Brain microvascular endothelial cell (primary cell): ENCODE results near the gene ZBTB21.

ENCODE experiments used
- DNase-seq: peaks from one replicate; pipeline ENCODE4 v3.0.0-alpha.2; 2020
- H3K27ac ChIP-seq: fragments of 250-450 bp; sonication (Bioruptor Pico); 2 replicates; pipeline ENCODE4 v1.5.1; 2020; ENCODE audit warnings: mild to moderate bottlenecking, moderate library complexity
- H3K27me3 ChIP-seq: fragments of 250-450 bp; sonication (Bioruptor Pico); replicated peaks from 2 replicates; pipeline ENCODE4 v1.5.1; 2020; ENCODE audit warnings: mild to moderate bottlenecking
- H3K36me3 ChIP-seq: fragments of 250-450 bp; sonication (Bioruptor Pico); replicated peaks from 2 replicates; pipeline ENCODE4 v1.5.1; 2020; ENCODE audit warnings: mild to moderate bottlenecking
- H3K4me3 ChIP-seq: 2 replicates; pipeline ENCODE4 v1.5.1; 2011; ENCODE audit warnings: low read depth, mild to moderate bottlenecking, control low read depth, low read length, moderate library complexity
- in situ Hi-C: cut with HindIII; loops from 2 replicates; pipeline ENCODE4 v1.10.0; 2017; ENCODE audit warnings: low sequenced_read_pairs, low pct_ligation_motif_present
- TF ChIP-seq, protein P1 (sequence below): IDR thresholded peaks from 2 replicates; pipeline ENCODE4 v1.5.1; 2011; ENCODE audit warnings: low read depth, mild to moderate bottlenecking, moderate library complexity, low read length, control low read depth, inconsistent platforms; ENCODE audit errors: missing control alignments

ZBTB21 gene

DNA sequence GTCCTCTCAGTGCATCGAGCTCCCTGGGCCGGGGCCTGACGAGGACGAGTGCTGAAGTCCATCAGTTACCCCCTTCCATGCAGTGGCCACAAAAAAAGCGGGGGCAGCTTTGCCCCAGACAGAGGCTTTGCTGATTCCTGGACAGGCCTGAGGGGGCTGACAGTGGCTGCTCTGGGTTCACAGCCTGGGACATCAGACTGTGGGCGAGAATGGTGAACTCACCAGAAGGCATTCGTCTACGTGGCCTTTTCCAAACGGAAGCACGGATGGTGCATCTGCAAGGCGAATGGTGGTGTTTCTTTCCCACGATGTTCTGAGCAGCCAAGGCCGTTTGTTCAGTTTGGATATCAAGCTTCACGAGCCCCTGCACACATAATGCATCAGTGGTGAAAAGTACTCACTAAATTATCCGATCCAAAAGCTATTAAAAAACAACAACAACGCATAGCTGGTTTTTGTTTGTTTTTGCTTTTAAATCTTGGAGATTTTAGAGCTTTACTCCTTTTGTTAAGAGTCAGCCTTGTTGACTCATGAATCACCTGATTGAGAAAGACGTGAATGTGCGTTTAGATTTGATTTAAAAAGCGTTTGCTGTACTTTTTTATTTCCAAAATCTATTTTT is 6.3 kb upstream of the ZBTB21 start:
- Histone ChIP-seq H3K36me3 (no peaks in the 10 kb centered on the region), H3K4me3 (no peak overlapping the region), H3K27me3 (no peaks in the 10 kb centered on the region), H3K27ac (no peak overlapping the region)
- TF ChIP-seq, protein P1, sequence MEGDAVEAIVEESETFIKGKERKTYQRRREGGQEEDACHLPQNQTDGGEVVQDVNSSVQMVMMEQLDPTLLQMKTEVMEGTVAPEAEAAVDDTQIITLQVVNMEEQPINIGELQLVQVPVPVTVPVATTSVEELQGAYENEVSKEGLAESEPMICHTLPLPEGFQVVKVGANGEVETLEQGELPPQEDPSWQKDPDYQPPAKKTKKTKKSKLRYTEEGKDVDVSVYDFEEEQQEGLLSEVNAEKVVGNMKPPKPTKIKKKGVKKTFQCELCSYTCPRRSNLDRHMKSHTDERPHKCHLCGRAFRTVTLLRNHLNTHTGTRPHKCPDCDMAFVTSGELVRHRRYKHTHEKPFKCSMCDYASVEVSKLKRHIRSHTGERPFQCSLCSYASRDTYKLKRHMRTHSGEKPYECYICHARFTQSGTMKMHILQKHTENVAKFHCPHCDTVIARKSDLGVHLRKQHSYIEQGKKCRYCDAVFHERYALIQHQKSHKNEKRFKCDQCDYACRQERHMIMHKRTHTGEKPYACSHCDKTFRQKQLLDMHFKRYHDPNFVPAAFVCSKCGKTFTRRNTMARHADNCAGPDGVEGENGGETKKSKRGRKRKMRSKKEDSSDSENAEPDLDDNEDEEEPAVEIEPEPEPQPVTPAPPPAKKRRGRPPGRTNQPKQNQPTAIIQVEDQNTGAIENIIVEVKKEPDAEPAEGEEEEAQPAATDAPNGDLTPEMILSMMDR: no peak
- in situ Hi-C loops: no loop called here
- no peak for DNase-seq

DNA sequence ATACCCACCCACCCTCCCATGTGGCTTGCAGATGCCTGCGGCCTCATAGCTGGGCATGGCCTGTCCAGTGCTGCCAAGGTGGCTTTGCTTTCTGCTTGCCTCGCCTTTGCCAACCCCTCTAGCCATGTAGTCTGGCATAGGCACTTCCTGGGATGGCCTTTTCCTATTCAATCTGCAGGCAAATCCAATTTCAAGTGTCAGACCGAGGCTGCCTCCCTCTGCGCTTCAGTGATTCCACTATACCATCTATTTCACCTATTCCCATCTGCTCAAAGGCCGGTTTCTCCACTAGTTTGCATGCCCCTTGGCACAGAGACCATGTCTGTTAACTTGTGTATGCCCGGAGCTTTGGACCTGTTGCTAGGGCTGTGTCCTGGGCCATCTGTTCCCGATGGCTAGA is 3.8 kb upstream of the ZBTB21 start:
- TF ChIP-seq, protein P1: no peak
- in situ Hi-C loops: no loop called here
- no peak overlapping the region for H3K4me3 ChIP-seq
- no peaks in the 10 kb centered on the region for H3K27me3 ChIP-seq
- no peak for DNase-seq
- H3K27ac ChIP-seq: no peak overlapping the region
- H3K36me3 ChIP-seq: no peaks in the 10 kb centered on the region

DNA sequence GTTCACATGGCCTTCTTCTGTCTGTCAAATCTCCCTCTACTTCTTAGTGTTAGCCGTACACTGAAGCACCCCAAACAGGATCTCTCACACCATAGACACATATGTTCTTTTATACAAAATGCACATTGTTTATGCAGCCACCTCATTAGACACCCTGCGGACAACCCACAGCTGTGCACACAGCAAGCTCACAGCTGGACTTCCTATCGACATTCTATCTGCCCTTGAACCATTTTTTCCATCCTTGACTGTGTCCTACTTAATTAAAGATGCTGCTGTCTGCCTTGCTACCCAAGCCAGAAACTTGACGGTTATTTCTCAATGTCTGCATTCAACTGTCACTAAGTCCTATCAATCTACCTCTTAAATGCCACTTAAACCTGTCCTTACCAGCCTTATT is 3.2 kb upstream of the ZBTB21 start:
- TF ChIP-seq, protein P1: no peak
- Histone ChIP-seq H3K27ac (no peak overlapping the region), H3K36me3 (no peaks in the 10 kb centered on the region), H3K27me3 (no peaks in the 10 kb centered on the region), H3K4me3 (no peak overlapping the region)
- in situ Hi-C loops: no loop called here
- DNase-seq: no peak

DNA sequence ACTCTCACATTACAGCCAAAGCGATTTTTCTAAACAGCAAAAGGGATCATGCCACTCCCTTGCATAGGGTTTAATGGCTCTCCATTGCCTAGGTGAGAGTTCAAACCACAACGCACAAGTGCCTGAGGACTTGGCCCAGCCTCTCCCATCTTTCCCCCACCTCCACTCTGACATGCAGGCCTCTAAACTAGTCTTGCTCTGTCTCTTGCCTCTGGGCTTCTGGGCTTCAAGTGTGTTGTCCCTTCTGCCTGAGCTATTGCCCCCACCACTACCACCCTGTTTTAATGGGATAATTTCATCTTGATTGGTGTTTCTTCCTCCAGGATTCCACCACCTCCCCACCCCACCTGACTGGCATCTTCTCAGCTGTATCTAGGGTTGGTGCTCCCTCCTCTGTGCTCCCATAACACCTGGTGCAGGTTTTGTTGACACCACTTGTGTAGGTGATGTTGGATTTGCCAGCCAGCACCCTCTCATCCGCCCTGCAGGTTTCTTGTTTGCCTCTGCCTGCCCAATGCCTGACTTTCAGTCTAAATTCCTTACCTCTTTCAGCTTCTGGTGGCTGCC is 2.7 kb upstream of the ZBTB21 start:
- TF ChIP-seq, protein P1: no peak
- H3K4me3 ChIP-seq: no peak overlapping the region
- in situ Hi-C loops: no loop called here
- no peak for DNase-seq
- H3K36me3 ChIP-seq: peaks cover under 1% of the 10 kb centered on the region
- H3K27ac ChIP-seq: no peak overlapping the region
- no peaks in the 10 kb centered on the region for H3K27me3 ChIP-seq

DNA sequence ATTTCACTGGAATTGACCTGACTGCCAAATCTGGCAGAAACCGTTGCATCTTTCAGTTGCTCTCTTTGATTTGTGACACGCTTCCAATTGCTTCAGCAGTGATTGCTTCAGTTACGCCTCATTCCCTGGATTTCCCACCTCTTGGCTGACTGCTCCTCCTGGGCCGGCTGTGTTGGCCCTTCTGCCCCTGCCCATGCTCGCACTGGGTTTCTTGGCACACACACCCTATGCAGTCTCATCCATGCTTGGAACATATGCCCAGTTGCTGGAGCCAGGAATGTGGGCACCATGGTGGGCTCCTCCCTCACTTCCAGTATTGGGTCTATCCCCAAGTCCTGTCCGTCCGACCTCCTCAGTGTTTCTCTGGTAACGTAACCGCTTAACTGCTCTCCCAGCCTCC is 2.2 kb upstream of the ZBTB21 start:
- Histone ChIP-seq H3K27ac (no peak overlapping the region), H3K36me3 (peaks cover 3% of the 10 kb centered on the region), H3K27me3 (no peaks in the 10 kb centered on the region), H3K4me3 (no peak overlapping the region)
- DNase-seq: no peak
- TF ChIP-seq, protein P1: no peak
- in situ Hi-C loops: no loop called here
